Adipocyte (in vitro differentiated cells): ENCODE data around the gene GREM2.

Experiments used
- DNase-seq: peaks from one replicate; pipeline ENCODE4 v3.0.0-alpha.2; 2015; ENCODE audit warnings: low read depth
- H3K27me3 ChIP-seq: replicated peaks from 2 replicates; pipeline ENCODE4 v1.7.0; 2013; ENCODE audit warnings: mild to moderate bottlenecking, low read length, moderate library complexity; ENCODE audit not compliant: control insufficient read depth, insufficient read depth
- H3K36me3 ChIP-seq: 2 replicates; pipeline ENCODE4 v1.7.0; 2013; ENCODE audit warnings: low read length, mild to moderate bottlenecking, moderate library complexity; ENCODE audit not compliant: control insufficient read depth, insufficient read depth, severe bottlenecking
- H3K4me1 ChIP-seq: 2 replicates; pipeline ENCODE4 v1.7.0; 2013; ENCODE audit warnings: mild to moderate bottlenecking, low read length, moderate library complexity; ENCODE audit not compliant: control insufficient read depth, insufficient read depth
- H3K4me3 ChIP-seq: 2 replicates; pipeline ENCODE4 v1.7.0; 2013; ENCODE audit warnings: mild to moderate bottlenecking, low read length, moderate library complexity
- H3K9ac ChIP-seq: 2 replicates; pipeline ENCODE4 v1.7.0; 2013; ENCODE audit warnings: mild to moderate bottlenecking, low read length, moderate library complexity
- H3K9me3 ChIP-seq: 2 replicates; pipeline ENCODE4 v1.7.0; 2013; ENCODE audit warnings: mild to moderate bottlenecking, low read length, moderate library complexity; ENCODE audit not compliant: control insufficient read depth

The GREM2 gene

GRCh38 chr1:240608707-240609106 is 3.2 kb downstream of the GREM2 start:
- Histone ChIP-seq H3K36me3 (no peaks in the 10 kb centered on the region), H3K4me3 (no peak overlapping the region), H3K4me1 (peaks cover 17% of the 10 kb centered on the region), H3K9ac (no peak overlapping the region), H3K9me3 (no peaks in the 10 kb centered on the region), H3K27me3 (no peaks in the 10 kb centered on the region)
- peak; percentile 35 for DNase-seq

- Histone ChIP-seq H3K4me3 (no peak overlapping the region), H3K27me3 (no peaks in the 10 kb centered on the region), H3K9me3 (no peaks in the 10 kb centered on the region), H3K9ac (no peak overlapping the region), H3K36me3 (no peaks in the 10 kb centered on the region), H3K4me1 (peaks cover 11% of the 10 kb centered on the region)
- no peak for DNase-seq
These were observed 4.9 kb downstream of the GREM2 start for GRCh38 chr1:240607006-240607405.

DNA sequence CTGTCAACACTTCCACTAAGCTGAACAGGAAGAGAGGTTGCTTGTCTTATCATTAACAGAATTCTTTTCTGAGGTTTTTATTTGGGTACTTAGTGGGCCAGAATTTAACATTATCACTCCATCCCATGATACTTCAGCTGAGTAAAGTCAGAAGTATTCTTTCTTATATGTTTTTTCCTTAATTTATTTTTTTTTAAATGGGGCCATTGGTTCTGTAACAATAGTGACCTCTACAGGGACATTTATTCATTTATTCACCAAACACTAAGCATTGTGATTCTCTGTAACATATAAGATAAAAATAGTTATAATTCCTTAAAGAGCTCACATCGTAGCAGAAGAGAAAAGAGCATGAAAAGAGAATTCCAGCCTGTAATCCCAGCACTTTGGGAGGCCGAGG is 9.8 kb downstream of the GREM2 start:
- Histone ChIP-seq H3K9ac (no peak overlapping the region), H3K4me1 (peaks cover 3% of the 10 kb centered on the region), H3K4me3 (no peak overlapping the region), H3K36me3 (no peaks in the 10 kb centered on the region), H3K9me3 (no peaks in the 10 kb centered on the region), H3K27me3 (no peaks in the 10 kb centered on the region)
- peak; percentile 69 for DNase-seq

GRCh38 chr1:240599830-240600229 is 12.1 kb downstream of the GREM2 start:
- H3K27me3 ChIP-seq, result no peaks in the 10 kb centered on the region
- no peaks in the 10 kb centered on the region for H3K9me3 ChIP-seq
- H3K36me3 ChIP-seq, result no peaks in the 10 kb centered on the region
- no peak overlapping the region for H3K9ac ChIP-seq
- H3K4me3 ChIP-seq, result no peak overlapping the region
- no peak for DNase-seq
- peaks cover 13% of the 10 kb centered on the region for H3K4me1 ChIP-seq

GRCh38 chr1:240599299-240599698 is 12.7 kb downstream of the GREM2 start:
- H3K9me3 ChIP-seq, result no peaks in the 10 kb centered on the region
- no peak overlapping the region for H3K9ac ChIP-seq
- peaks cover 13% of the 10 kb centered on the region for H3K4me1 ChIP-seq
- no peak for DNase-seq
- H3K4me3 ChIP-seq, result no peak overlapping the region
- no peaks in the 10 kb centered on the region for H3K36me3 ChIP-seq
- H3K27me3 ChIP-seq, result no peaks in the 10 kb centered on the region

GRCh38 chr1:240598216-240599001 is 13.5 kb downstream of the GREM2 start:
- Histone ChIP-seq H3K9ac (no peak overlapping the region), H3K27me3 (no peaks in the 10 kb centered on the region), H3K36me3 (no peaks in the 10 kb centered on the region), H3K4me3 (no peak overlapping the region), H3K4me1 (peaks cover 13% of the 10 kb centered on the region), H3K9me3 (no peaks in the 10 kb centered on the region)
- DNase-seq, result no peak

GRCh38 chr1:240597153-240597745 is 14.7 kb downstream of the GREM2 start:
- no peaks in the 10 kb centered on the region for H3K27me3 ChIP-seq
- DNase-seq, result peak; percentile 30
- peaks cover 13% of the 10 kb centered on the region for H3K4me1 ChIP-seq
- peak overlapping the region; percentile 72 for H3K4me3 ChIP-seq
- peak overlapping the region; percentile 69 for H3K9ac ChIP-seq
- H3K9me3 ChIP-seq, result no peaks in the 10 kb centered on the region
- H3K36me3 ChIP-seq, result no peaks in the 10 kb centered on the region

GRCh38 chr1:240595476-240595875 is 16.5 kb downstream of the GREM2 start:
- H3K36me3 ChIP-seq, result no peaks in the 10 kb centered on the region
- H3K9ac ChIP-seq, result no peak overlapping the region
- no peak for DNase-seq
- no peak overlapping the region for H3K4me3 ChIP-seq
- no peaks in the 10 kb centered on the region for H3K27me3 ChIP-seq
- H3K9me3 ChIP-seq, result no peaks in the 10 kb centered on the region
- H3K4me1 ChIP-seq, result peaks cover 13% of the 10 kb centered on the region

GRCh38 chr1:240591564-240591963 is 20.4 kb downstream of the GREM2 start:
- H3K27me3 ChIP-seq, result no peaks in the 10 kb centered on the region
- no peaks in the 10 kb centered on the region for H3K36me3 ChIP-seq
- H3K4me1 ChIP-seq, result peaks cover 5% of the 10 kb centered on the region
- H3K4me3 ChIP-seq, result no peak overlapping the region
- no peak overlapping the region for H3K9ac ChIP-seq
- DNase-seq, result no peak
- H3K9me3 ChIP-seq, result no peaks in the 10 kb centered on the region

GRCh38 chr1:240591078-240591477 is 20.9 kb downstream of the GREM2 start:
- peaks cover 6% of the 10 kb centered on the region for H3K4me1 ChIP-seq
- no peak overlapping the region for H3K4me3 ChIP-seq
- H3K36me3 ChIP-seq, result no peaks in the 10 kb centered on the region
- no peaks in the 10 kb centered on the region for H3K27me3 ChIP-seq
- no peak overlapping the region for H3K9ac ChIP-seq
- DNase-seq, result no peak
- H3K9me3 ChIP-seq, result no peaks in the 10 kb centered on the region

- no peak for DNase-seq
- no peaks in the 10 kb centered on the region for H3K9me3 ChIP-seq
- H3K36me3 ChIP-seq, result no peaks in the 10 kb centered on the region
- no peak overlapping the region for H3K9ac ChIP-seq
- peaks cover 11% of the 10 kb centered on the region for H3K4me1 ChIP-seq
- H3K4me3 ChIP-seq, result no peak overlapping the region
- H3K27me3 ChIP-seq, result no peaks in the 10 kb centered on the region
These were observed 22.3 kb downstream of the GREM2 start for GRCh38 chr1:240589585-240590110.
